Cerebellar cortex (tissue), 1 donor: ENCODE data around the gene CDH13.
"Not testable (repeated sequence)": the region's sequence is repeated elsewhere in the genome, so short reads cannot be mapped to it uniquely, and the experiment has no call there.

Source experiments
- DNase-seq: peaks from one replicate; pipeline ENCODE4 v3.0.0-alpha.2; 2015; ENCODE audit warnings: low spot score

Gene CDH13

DNA sequence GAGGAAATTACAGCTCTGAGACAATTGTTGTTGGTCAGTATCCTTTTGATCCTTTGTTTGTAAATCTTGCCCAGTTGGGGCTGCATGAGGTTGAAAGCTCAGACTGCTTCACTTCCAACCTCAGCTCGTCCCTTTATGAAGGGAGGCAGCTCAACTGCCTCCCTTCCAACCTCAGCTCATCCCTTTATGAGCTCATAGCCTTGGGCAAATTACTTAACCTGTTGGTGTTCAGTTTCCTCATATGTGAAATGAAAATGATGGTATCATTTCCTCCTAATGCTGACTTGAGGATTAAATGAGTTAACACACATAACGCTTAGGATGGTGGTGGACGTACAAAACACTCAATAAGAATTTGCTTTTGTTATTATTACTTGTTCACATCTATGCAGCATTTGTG, 265.1 kb downstream of the CDH13 start:
- DNase-seq = no peak

DNA sequence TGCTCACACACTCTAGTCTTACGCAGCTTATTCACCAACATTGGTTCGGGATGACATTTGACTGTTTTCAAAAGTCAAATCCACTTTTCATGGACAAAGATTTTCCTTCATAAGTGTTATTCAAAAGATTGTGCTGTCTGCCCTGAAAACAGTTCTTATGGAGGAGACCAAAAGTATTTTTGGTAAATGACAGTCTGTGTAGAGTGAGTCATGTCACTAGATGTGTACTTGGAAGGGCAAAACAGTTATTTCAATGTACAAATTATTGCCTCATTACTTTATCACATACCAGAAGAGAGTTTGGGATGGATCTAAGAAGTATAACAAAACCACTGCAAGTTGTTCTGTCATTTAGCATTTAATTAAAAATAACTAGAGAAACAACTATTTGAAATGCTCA, 265.6 kb downstream of the CDH13 start:
- no peak for DNase-seq

DNA sequence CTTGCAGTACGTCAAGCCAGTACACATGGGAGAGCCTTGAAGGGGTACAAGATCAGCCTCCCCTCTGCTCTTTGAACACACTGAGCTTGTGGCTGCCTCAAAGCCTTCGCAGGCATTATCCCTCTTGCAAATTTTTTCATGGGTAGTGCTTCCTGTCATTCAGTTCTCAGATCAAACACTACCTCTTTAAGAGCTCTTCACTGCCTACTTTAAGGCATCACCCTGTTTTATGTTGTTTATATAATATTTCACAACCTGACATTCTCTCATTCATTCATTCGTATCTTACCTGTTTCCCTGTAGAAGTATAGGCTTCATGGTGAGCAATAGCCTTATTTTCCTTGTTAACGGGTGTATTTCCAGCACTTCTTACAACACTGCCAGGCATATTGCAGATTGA, 269.1 kb downstream of the CDH13 start:
- no peak for DNase-seq

DNA sequence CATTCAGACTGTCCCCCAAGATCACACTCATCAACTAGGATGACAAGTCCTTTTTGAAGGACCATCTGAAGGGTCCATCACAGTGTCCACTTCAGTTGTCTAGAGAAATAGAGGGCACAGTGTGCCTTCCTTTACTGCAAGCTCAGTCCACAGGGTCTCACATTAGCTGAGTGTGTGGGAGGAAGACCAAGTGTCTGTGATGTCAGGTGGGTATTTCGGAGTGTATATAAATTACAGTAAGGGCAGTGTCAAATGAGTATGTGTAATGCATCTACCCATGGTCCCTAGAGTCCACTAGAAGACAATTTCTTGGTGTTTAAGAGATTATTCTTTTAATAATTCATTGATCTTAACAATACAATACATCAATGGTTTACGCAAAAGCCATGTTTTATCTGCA, 272.2 kb downstream of the CDH13 start:
- DNase-seq = no peak

DNA sequence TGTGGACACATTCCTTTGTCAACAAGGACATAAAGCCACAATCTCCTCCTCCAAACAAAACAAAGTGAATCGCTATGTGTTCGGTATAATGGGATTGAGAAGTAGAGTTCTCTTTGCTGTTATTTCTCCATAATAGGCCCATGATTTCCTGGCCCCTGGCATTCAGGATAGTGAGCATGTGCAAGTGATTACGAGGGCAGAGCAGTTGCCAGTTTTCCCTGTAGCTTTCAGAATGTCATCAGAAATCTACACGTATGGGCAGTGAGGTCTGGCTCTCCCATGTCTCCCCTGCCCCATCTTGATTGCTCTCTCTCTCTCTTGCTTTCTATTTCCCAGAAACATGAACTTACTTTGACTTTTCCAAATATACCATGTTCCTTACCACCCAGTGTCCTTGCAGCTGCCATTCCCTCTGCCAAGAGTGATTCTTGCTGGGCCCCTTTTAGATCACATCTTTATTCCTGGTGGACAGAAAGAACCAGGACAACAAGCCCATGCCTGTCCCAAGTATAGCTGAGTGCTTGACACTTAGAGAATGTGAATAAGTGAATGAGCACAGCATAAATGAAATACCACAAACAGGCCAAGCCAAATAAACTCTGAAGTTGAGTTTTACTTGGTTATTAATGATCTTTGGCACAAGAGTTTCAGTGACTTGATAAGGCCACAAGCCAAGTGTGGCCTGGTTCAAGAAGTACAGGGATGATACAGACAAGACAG, 273.1 kb downstream of the CDH13 start:
- no peak for DNase-seq

DNA sequence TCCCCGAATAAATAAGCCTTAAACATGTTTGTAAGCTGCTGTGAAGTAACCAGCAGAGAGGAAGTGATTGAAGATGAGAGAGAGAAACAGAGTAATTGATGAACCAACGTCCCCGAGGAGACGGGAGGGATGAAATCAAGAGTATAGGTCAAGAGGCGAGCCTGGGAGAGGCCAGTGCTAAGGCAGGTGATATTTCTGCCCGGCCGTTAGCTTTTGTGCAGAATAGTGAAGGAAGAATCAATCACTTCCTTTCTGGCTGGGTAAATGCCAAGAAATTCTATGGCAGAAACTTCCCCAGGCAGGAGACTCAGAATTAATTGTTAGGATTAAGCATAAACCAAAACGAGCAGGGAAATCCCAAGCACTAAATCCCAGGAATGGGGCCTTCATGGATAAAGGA, 273.8 kb downstream of the CDH13 start:
- DNase-seq = no peak

DNA sequence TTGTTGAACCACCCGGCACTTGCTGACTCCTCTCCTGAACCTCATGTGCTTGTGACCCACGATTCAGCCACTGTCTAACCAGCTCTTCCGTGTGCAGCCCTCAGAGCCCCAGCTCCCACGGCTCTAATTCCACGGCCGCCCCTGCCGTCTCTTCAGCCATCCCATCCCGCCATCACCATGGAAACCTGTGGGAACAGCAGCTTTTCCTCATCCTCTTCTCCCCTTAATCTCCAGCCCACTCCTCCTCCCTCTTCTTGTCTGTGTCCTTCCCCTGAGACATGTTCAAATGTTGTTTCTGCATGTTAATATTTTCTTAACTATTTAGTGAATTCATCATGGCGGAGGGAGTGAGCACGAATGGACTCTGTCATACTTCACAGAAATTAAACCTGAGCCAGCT, 285.2 kb downstream of the CDH13 start:
- DNase-seq = no peak

DNA sequence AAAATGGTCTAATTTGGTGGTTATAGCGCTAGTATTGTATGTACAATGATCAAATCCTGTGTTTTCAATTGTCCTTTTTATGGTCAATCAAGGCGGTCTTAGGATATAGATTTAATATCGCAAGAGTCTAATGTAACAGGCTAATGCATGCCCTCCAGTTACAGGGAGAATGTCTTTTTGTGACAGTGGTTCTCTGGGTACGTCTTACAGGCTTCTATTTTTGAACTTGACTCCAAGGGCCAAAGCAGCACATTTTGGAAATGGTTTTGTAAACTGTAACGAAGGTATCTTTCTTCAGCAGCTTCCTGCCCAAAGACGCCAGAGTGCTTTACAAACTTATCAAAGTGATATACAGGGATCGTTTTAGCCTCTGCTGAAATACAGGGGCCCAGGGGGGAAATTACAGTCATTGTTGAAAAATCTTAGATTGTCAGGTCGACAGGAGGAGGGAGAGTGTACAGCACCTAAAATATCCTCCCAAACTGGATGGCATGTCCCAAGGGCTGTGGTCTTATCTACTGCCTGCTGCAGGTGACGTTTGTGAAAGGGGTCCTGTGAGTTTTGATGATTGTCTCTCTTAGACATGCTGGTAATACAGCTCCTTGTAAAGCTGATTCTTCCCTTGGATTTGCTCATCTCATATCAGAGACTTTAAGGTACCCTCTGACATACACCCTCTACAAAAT, 288.5 kb downstream of the CDH13 start:
- DNase-seq = no peak

DNA sequence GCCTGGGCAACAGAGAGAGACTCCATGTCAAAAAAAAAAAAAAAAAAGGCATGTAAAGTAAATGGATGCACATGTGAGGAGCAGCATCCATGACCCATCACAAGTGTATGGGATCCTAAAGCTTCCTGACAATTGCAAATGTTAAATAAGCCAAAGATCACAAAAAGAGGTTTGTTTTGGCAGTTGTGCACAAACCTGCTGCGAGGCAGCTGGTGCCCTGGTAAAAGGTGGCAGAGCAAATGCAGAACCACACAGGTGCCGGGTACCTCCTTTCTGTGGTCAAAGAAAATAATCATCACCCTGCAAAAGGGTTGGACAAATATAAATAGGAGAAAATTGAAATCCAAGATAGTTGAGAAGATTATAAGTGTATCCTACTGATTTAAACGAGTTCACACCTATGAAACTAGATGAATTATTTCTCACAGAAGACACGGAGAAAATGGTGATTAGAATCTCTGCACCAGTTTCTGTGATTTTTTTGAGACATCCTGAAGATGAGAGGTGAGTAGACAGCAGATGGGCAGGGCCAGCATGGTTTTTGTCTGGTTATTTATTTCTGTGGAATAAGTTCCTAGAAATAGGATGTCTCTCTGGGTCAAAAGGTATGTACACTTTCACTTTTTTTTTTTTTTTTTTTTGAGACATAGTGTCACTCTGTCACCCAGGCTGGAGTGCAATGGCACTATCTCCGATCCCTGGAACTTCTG, 291.3 kb downstream of the CDH13 start:
- peak; percentile 50 for DNase-seq

DNA sequence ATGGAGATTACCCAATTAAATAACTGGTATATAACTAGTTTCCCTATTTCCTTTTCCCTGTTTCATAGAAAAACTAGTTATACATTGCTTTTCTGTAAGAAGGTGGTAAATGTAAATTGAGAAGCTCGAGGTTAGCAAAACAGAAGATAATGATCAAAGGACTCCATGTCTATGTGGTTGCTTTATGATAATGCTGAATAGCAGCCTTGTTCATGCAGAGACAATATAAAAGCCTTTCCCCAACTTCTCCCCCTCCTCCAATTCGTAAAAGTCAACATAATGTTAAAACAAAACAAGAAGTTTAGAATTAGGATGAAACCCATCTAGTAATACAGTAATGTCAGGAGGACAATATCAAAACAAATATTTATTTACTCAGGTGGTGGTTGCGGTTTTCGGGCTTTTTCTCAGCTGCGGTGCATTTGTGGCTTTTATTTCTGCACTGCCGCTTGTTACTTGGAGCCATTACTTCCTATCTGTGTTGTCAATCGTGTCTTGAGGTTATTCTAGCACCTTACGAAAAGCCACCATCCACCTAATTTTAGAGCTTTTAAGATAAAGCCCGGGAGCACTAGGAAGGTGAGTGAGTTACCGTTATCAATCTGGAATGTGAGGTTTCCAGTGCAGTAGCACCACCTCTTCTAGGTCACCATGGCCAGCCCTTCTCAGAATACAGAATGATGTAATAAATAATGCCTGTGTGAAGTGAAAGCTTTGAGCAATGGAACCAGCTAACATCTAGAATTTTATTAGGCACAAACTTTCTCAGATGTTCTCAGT, 297.5 kb downstream of the CDH13 start:
- DNase-seq = no peak

DNA sequence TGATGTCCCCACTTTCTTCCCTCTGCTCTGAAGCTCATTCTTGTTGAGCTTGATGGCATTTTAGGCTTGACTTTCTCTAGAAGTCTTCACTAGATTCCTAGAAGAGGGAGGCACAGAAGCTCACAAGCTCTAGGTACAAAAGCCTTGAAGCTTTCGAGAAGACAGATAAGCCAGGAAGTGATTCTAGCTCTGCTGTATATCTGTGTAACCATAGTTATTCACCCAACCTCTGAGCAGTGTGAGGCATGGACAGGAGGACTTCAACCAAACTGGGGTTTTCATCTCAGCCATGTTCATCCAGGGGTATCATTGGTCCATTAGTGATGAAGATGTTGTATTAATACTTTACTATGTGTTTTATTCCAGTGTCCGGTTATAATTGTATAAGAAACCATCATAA, 299.7 kb downstream of the CDH13 start:
- no peak for DNase-seq

DNA sequence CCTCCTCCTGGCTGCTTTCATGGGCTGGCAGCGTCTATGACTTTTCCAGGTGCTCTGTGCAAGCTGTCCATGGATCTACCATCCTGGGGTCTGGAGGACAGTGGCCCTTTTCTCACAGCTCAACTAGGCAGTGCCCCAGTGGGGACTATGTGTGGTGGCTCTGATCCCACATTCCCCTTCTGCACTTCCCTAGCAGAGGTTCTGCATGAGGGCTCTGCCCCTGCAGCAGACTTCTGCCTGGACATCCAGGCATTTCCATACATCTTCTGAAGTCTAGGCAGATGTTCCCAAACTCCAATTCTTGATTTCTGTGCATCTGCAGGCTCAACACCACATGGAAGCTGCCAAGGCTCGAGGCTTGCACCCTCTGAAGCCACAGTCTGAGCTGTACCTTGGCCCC, 307.2 kb downstream of the CDH13 start:
- not testable (repeated sequence) for DNase-seq

DNA sequence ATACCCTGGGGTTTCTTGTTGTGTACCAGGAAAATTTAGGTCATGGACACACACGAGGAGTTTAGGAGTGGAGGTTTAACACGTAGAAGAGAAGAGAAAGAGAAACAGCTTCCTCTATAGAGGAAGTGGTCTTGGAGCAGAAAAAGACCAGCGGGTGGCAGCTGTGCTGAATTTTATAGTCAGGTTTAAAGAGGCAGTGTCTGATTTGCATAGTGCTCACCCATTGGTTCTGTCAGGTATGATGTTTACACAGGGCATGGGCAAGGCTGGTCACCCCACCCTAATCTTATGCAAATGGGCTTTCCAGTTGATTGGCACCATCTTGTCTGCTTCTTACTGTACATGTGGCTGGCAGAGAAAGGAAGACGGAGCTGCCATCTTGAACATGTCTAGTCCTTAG, 309.0 kb downstream of the CDH13 start:
- DNase-seq = no peak

DNA sequence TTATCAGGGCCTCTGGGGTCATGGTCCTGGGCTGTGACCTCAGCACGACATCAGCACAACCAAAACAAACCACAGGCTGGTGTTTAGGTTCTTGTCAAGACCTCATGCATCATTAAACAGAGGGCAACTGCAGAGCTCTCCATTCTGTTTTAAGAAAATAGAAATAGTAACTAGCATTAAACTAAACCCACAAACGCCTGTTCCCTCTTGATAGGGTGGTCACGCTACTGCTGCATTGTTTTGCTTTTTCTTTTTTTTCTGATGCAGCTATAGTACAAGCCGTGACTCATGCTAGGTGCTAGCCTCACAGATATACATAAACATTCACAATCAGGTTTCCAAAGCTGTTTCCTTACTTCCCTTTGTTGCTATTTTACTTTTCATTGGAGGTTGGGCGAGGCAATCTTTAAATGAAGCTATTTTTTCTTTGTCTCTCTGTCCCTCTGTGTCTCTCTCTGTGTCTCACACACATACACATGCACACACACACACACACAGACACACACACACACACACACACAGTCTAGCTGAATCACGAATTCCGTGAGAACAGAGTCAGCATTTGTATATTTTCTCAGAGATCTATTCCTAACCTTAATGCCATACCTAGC, 310.3 kb downstream of the CDH13 start:
- DNase-seq = no peak

DNA sequence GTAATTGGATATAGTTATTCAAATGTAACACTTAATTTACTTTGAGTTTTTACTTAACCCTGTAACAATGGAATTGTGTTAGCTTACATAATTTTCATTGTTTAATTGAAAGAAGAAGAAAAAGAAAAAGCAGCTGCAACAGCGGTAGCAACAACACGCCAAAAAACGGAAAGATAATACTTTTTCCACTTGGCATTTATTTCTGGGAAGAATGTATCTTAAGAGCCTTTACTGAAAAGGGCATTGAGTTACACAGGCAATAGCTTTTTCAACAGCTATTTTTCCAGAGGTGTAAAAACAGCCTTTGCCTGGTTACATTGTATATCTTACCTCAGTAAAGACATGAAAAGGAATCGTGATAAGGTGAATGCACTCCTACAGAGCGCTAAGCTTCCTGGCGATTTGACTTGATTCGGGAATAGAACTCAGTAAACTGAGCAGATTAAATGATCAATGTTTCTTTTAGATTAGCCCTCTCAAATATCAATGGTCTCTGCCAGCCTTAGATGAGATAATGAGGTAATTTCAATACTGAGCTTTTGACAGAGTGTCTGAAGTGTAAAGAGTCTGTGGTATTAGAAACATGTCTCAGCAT, 311.3 kb downstream of the CDH13 start:
- no peak for DNase-seq

DNA sequence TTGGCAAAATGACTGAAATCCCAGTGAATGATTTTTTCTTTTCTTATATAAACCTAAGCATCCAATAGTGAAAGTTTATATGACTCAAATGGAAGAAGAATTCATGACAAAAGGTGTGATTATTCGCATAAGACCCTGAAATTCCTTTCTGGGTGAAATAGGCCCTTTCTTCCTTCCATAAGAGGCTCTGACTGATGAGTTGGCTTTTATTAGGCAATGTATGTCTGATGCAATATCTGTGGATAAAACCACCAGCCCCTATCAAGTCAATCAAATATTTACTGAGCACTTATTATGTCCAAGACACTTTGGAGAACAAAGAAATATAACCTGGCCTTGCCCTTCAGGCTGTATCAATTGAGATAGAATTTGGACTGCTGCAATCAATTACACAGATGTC, 316.6 kb downstream of the CDH13 start:
- DNase-seq = no peak

DNA sequence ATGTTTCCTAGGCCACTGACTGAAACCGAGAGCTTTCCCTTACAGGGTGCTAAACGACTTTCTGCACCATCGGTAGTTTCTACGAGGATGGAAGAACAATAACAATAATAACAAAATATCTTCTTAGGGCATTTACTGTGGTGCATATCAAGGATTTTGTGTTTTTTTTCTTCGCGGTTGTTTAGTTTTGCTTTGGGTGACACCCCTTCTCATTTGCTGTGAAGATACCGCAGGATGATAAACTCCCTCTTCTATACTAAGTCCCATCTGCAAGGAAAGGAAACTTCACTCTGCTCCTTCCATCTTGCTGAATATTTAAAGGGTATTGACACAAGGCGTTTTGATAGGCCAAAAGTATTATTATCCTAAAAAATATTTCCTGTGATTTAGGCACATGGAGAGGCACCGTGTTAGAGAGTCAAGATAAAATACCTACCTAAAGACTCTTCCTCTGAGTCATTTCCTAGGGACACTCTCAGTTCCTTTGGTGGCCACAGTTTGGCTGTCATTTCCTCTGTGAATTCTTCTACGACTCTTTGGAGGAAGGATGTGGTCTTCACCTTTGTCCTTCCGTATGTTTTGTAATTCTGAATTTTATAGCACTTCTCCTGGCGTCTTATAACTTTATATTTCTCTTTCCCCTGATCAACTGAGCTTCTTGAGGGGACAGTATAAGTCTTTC, 318.8 kb downstream of the CDH13 start:
- no peak for DNase-seq

DNA sequence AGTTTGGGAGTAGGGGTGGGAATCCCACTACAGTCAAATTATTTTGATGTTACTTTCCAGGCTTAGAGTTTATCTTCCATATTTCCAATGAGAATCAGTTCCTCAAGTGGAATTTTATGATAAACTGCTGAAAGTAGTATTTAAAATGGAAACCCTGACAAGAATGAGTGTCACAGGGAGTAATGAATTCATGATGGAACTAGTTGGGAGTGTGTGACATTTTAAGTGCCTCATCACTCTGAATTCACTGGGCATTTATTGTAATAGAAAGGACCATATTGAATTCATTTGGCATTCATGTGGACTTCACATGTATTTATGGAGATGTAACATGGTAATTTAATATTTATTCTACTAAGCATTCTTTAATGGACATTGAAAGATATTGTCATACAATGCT, 320.9 kb downstream of the CDH13 start:
- DNase-seq = no peak

DNA sequence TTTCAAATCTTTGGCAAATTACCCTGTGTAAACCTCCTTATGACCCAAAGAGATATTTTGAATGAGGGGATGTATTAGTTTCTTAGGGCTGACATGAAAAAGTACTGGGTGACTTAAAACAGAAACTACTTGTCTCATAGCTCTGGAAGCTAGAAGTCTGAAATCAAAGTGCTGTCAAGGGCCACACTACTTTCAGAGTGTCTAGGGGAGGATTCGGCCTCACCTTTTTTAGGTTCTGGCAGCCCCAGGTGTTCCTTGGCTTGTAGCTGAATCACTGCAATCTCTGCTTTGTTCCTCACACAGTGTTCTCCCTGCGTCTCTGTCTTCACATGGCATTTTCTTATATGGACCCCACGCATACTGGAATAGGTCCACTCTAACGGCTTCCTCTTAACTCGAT, 322.2 kb downstream of the CDH13 start:
- no peak for DNase-seq

DNA sequence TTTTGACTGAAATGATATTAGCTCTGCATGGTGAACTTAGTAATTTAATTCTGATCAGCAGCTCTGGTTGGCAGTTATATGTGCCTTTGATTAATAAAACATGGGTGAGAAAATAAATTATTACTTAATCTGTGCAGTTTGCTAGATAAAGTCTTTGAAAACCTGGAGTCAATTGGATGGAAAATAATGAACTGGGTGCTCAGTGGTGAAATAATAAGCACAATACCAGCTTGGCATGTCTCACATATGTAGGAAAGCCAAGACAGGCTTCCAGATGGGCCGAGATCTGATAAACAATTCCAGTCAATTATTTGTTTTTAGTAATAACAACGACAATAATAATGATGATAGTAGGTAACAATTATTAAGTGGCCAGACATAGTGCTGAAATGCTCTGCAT, 326.7 kb downstream of the CDH13 start:
- DNase-seq = no peak
